GM19043 (cell line): Measurements from ENCODE around the gene LRIG3.

Experiments
- ATAC-seq: cut with Tn5 transposase; IDR thresholded peaks from one replicate; pipeline ENCODE4 v1.9.1; 2021; ENCODE audit warnings: low read depth; ENCODE audit not compliant: unreplicated experiment

The LRIG3 gene

GRCh38 chr12:58932806-58933681 lies 12.7 kb upstream of the LRIG3 start:
- ATAC-seq, result no peak

GRCh38 chr12:58931518-58931917 lies 11.2 kb upstream of the LRIG3 start:
- no peak for ATAC-seq

- no peak for ATAC-seq
Measured at GRCh38 chr12:58930770-58931324, 10.5 kb upstream of the LRIG3 start.

- ATAC-seq, result no peak
Measured at GRCh38 chr12:58927120-58927519, 6.8 kb upstream of the LRIG3 start.

- no peak for ATAC-seq
Measured at GRCh38 chr12:58926586-58926985, 6.3 kb upstream of the LRIG3 start.

GRCh38 chr12:58925751-58926150 lies 5.4 kb upstream of the LRIG3 start:
- ATAC-seq, result no peak

GRCh38 chr12:58925111-58925611 lies 4.9 kb upstream of the LRIG3 start:
- no peak for ATAC-seq

- ATAC-seq, result no peak
Measured at GRCh38 chr12:58924652-58925051, 4.3 kb upstream of the LRIG3 start.

GRCh38 chr12:58923781-58924180 lies 3.5 kb upstream of the LRIG3 start:
- ATAC-seq, result no peak

- ATAC-seq, result no peak
Measured at GRCh38 chr12:58922849-58923248, 2.5 kb upstream of the LRIG3 start.

- no peak for ATAC-seq
Measured at GRCh38 chr12:58920961-58921861, 907 bp upstream of the LRIG3 start.

- no peak for ATAC-seq
Measured at GRCh38 chr12:58919231-58920101, 838 bp downstream of the LRIG3 start.

GRCh38 chr12:58918469-58918844 lies 1.8 kb downstream of the LRIG3 start:
- ATAC-seq, result no peak

- no peak for ATAC-seq
Measured at GRCh38 chr12:58917699-58918468, 2.4 kb downstream of the LRIG3 start.

- ATAC-seq, result no peak
Measured at GRCh38 chr12:58916921-58917511, 3.3 kb downstream of the LRIG3 start.

- ATAC-seq, result no peak
Measured at GRCh38 chr12:58916161-58916621, 4.1 kb downstream of the LRIG3 start.

GRCh38 chr12:58915634-58916033 lies 4.7 kb downstream of the LRIG3 start:
- no peak for ATAC-seq

GRCh38 chr12:58915037-58915436 lies 5.3 kb downstream of the LRIG3 start:
- no peak for ATAC-seq

GRCh38 chr12:58914457-58914856 lies 5.8 kb downstream of the LRIG3 start:
- ATAC-seq, result no peak
